Fibroblast of skin of scalp (primary cell): ENCODE data around the gene RPL35. TPM values are rescaled to one million over a fixed set of nuclear protein-coding genes. Genes with fewer than 3 reads are reported as not detected.

ENCODE experiments used
- DNase-seq: peaks from one replicate; pipeline ENCODE4 v3.0.0-alpha.2; 2013
- polyA plus RNA-seq, 2 experiments: library from polyadenylated mRNA; unstranded; fragments of 120-200 nt; gene quantifications; one replicate each; pipeline ENCODE4 v1.2.1, GENCODE V29; 2013; ENCODE audit not compliant: insufficient read length in 2 of 2

The RPL35 gene
- polyA plus RNA-seq (2013, experiment 1 of 2; ENCODE audit: insufficient read length): 1,311 TPM
- 1,139 TPM for polyA plus RNA-seq (2013, experiment 2 of 2; ENCODE audit: insufficient read length)

DNA sequence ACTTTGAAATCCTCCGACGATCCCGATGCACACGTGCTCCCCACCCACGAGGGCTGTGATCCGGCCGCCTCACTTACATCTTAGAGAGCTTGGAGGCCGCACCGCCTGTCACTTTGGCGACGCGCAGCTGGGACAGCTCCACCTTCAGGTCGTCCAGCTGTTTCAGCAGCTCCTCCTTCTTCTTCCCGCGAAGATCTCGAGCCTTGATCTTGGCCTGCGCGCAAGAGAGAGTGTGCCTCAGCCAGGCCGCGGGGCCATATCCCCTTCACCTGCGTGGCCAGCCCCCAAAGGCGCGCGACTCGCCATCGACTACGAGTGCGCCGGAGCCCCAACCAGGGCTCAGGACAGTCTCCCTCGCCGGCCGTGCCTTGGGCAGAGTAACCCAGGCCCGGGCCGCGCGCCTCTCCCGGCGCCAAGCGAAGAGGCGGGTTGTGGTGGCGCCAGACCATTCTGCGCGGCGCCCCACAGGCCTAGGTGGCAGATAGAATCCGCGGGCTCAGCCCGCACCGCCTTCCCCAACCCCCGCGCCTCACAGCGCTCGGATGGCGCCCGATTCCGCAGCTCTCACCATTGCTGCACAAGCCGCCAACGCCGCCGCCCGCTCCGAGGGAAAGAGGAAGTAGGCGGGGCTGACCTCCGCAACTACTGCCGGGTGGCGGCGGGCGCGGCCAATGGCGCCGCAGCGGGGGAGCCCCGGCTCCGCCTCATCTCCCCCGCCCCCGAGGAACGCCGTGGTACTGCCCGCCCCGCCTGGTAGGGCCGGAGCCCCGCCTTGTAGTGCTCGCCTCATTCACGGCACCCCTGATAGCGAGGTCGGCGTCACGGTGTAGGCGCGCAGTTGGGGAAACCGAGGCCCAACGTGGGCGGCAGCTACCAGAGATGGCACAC is at the start of gene RPL35, which contains the start of gene ARPC5L:
Gene RPL35, minus strand, starts transcription at position 616 of the 888 bp plus-strand sequence. Its CDS starts 45 bp downstream, at position 571.
Gene ARPC5L, plus strand, starts transcription at position 789 of the 888 bp plus-strand sequence. CDS start 7,161 bp downstream, outside the sequence.
- DNase-seq: peak; percentile 94

DNA sequence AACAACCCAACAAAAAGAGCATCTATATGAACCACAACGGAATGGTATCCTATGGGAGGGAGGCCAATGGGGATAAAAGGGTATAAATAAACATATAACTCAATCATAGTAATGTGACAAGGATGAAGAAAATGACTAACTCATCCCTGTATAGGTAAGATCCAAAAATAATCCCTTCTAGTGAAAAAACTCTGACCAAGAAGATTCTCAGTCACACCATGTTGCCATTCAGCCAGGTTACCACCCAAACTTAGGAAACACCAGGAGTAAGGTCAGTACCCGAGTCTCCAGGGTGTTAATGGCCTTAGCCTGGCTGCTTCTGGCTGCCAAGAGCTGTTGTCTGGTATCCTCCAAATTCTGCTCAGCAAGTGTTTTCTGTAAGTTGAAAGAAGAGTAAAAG is 46.3 kb upstream of the RPL35 start:
- no peak for DNase-seq

DNA sequence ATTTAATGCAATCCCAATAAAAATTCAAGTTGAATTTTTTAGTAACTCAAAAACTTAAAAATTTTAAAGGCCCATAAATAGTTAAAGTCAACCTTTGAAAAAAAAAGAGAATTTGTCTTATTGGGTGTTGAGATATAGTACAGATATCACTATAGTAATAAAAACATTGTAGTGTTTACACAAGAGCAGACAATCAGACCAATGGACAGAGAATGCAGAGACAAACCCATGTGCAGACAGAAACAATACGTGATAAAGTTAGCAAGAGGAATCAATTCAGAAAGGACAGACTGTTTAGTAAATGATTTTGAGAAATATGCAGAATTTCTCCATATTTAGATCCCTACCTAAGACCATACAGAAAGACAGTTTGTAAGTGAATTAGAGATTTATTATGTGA is 45.2 kb upstream of the RPL35 start:
- DNase-seq: no peak

DNA sequence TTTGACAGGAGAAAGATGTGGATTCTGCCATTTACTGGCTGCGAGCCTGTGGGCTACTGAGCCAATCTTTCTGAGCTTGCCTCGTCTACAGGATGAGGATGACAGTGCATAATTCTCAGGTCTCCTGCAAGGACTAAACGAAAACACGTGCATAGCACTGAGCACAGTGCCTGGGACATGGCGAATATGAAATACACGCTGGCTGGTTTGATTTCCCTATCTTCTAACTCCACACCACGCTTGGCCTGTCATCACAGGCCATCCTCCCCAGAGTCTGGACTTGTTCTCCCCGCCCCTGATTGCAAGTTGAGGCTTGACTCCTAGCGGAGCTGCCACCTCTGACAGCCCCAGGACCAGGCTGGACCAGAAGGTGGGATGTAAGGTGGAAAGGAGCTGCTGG is 38.1 kb upstream of the RPL35 start:
- no peak for DNase-seq

DNA sequence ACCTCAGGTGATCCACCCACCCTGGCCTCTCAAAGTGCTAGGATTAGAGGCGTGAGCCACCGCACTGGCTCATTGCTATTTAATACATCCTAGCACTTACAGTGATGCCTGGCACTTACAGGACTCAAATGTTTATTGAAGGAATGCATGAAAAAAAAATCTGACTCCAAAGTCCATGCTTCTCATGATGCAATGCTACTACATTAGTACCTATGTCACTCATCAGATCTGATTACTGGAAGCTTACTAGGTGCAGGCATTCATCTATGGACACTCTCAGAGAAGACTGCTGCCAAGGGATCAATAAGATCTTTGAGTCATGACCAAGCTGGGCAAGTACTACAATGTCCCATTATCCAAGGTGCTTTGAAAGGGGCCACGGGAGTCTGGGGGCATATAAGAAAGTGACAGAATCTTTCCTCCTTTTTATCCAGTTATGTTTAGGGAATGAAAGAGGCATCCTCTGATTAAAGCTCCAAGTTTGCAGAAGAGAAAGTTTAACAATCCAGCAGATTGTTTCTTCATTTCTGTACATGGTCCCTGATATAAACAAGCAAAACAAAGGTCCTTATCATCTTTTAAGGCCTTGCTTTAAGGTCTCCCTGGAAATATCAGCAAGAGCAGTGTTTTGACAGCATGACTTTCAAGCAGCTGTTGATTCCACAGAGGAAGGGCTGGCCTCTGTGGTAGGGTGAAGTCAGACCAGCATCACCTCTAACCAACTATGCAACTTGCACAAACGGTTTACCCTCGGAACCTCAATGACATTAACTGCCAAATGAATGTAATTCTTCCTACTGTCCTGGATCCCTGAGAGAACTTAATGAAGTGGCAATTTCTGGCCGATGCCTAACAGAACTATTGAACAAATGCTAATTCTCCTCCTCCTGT is 36.1 kb upstream of the RPL35 start:
- DNase-seq: no peak

DNA sequence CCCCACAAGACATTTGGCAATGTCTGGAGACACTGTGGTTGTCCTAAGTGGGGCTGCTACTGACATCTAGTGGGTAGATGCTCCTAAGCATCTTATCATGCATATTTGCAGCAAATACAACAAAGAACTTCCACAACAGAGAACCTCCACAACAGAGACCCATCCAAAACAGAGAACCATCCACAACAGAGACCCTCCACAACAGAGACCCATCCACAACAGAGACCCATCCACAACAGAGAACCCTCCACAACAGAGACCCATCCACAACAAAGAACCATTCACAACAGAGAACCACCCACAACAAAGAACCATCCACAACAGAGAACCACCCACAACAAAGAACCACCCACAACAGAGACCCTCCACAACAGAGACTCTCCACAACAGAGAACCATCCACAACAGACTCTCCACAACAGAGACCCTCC is 33.0 kb upstream of the RPL35 start:
- peak; percentile 49 for DNase-seq

DNA sequence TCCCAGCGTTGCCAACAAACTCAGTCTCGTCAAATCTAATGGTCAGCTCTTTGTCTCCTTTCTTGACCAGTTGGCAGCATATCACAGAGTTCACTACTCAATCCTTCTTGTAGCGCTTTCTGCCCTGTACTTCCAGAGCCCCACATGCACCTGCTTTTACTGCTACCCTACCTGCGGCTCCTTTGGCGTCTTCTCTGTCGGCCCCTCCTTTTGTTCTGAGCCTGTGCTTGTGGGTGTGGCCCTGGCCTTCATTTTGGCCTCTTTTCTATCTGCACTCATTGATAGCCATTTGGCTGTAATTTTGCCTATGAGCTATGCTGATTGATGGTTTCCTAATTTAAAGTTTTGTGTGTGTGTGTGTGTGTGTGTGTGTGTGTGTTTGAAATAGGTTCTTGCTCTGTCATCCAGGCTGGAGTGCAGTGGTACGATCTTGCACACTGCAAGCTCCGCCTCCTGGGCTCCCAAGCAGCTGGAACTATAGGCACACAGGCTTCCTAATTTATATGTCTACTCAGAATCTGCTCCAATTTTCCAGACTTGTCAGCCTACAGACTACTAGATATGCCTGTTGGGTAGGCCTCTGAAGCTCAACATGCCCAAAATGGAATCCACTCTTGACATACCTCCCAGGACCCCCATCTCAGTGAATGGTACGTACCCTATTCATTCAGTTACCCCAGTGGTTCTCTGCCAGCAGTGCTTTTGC is 32.4 kb upstream of the RPL35 start:
- no peak for DNase-seq

DNA sequence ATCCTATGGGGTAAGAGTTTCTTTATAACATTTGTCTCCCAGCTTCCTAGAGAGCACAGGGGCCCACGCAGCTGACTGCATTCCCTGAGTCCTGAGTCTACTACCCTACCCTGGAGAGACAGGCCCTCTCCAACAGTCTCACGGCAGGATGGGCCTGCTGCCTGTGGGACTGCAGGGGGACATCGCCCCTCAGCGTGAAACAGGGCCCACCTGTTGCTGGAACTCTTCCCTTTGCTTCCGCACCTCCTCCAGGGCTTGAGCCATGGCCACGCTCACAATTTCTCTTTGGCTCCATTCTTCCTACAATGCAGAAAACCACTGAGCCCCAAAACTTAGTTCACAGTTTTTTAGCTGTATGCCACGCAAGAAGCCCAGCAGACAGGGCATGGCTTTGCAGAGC is 28.4 kb upstream of the RPL35 start:
- DNase-seq: no peak

DNA sequence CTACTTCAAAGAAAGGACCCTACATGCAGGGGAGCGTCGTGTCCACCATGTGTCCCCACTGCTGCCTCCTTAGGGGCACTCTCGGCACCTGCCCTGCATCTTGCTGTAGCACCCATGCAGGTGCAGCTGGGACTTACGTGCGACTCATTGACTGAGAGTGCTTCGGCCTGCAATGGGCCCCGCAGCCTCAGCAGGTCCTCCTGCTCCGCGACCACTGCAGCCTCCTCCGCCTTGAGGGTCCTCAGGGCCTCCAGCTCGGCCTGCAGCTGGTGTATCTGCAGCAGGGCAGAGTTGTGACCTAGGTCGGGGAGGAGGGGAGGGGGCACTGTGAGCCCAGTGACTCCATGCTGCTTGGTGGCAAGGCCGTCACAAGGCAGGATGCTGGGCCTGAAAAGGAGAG is 27.2 kb upstream of the RPL35 start:
- no peak for DNase-seq

DNA sequence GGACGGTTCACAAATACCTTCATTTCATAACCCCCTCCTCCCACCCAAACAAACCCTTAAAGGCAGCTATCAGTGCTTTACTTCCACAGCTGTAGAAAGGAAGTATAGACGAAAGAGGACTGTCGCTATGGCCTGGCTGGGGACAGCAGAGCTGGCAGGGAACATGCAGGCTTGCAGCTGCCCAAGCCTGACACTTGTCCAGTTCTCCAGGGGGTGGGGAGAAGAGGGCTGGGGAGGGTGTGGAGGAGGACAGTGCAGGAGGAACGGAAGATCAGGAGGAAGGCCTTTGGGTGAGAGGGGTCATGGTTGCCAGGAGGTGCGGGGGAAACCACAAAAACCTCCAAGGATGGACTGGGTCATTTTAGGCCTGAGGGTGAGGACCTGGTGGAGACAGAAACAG is 26.1 kb upstream of the RPL35 start:
- DNase-seq: no peak

DNA sequence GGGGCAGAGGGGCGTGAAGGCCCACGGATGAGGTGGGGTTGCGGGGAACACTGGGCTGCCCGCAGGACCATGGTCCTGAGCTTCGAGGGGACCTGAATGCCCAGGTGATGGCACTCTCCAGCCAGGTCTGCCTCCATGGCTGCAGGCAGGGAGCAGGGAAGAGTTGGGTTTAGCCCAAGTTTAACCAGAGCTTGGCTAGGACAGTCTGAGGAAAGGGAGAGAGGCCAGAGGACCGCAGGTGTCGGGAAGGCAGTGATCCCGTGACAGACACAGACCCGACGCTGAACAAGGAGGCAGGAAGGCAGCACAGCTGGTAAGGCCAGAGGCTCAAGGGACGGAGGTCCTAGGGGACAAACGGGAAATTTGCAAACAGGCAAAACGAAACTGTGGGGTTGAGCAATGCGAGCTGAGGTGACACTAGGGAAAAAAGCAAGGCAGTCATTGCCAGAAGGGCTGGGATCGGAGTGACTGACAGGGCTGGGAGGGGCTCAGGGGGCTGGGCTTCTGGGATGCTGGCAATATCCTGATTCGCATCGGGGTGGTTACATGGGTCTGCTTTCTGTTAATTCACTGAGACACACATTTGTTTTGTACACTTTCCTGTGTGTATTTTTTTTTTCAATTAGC is 25.2 kb upstream of the RPL35 start:
- DNase-seq: no peak

DNA sequence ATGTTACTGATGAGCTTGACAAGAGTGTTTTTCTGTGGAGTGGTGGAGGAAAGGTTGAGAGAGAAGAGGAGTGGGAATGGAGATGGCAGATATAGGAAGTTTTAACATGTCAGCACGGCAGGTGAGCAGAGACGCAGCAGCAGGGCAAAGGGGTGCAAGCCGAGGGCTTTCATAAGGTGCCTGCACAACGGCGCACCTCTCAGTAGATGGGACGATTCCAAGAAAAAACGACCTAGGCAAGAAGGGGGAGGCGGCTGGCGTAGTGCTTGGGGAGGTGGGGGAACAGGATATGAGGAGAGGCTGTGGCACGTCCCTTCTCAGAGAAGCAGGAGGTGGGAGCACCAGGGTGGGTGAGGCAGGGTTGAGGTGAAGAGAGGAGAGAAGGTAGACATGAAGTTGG is 24.7 kb upstream of the RPL35 start:
- DNase-seq: no peak

DNA sequence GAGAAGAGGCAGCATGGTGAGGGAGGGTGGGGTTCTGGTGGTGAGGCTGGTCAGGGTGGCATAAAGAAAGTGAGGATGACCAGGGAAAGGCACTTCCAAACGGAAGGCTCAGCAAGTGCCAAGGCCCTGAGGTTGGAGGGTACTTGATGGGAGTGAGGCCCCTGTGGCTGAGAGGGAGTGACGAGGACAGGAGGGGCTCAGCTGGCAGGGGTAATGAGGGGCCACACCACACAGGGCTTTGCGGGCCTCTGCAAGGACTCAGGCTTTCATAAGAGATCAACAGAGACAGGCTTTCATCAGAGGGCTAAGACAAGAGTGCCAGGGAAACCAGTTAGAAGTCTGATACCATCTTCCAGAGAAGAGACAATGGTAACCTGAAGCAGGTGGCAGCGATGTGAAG is 23.8 kb upstream of the RPL35 start:
- DNase-seq: no peak

DNA sequence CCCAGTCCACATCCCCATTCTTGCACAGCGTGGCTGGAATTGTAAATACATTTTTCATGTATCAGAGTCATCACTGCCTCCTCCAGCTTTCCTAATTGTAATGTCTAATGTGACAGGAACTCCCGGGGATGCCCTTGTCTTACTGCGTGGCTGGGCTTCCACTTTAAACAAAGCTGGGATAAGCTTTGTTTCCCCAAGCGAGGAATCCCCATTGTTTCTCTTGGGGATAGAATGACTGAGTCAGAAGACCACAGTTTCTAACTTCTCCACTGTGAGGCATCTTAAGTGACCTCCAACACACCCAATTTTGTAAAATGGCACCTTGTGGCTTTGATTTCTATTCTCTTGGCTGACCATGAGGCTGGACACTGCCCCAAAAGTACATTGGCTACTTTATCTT is 22.6 kb upstream of the RPL35 start:
- peak; percentile 71 for DNase-seq

DNA sequence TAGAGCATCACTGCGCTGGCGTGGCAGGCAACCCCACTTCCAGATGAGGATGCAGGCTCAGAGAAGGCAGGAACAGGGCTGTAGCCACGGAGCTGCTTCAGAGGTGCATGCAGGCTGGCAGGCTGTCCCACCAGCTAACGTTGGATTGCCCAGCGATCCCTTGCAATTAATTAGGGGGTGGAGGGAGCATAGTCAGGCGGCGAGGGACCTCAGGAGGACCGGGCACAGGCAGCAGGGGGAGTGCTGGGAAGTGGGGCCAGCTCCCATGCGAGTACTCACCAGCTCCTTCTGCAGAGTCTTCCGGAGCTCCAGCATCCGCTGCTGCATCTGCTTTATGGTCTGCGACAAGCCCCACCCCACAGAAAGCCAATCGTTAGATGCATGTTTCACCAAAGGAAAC is 20.5 kb upstream of the RPL35 start:
- DNase-seq: no peak

DNA sequence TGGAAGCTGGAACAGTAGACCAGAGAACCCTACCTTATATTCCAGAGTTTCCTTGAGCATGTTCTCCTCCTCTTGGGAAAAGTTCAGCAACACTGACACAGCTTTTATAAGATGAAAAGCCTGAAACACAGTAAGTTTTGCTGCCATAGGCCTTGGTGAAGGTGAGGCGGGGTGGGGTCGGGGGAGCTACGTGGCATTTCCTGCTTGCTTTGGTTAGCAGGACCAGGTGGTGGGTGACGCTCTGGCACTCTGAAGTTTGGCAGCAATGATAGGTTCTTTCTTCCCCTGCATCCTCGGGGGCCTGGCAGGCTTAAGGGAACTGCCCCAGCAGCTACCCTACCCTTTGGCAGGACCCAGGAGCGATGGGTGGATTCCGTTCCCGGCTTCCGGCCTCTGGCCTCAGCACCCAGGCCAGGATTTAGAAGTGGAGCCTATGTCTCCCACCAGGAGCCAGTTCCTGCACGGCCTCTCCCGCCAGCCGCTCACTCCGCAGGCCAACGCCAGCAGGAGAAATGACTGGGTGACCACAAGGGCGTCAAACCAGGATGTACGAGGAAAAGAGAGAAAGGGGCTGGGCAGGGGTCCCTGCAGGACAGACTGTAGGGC is 19.5 kb upstream of the RPL35 start:
- DNase-seq: no peak

DNA sequence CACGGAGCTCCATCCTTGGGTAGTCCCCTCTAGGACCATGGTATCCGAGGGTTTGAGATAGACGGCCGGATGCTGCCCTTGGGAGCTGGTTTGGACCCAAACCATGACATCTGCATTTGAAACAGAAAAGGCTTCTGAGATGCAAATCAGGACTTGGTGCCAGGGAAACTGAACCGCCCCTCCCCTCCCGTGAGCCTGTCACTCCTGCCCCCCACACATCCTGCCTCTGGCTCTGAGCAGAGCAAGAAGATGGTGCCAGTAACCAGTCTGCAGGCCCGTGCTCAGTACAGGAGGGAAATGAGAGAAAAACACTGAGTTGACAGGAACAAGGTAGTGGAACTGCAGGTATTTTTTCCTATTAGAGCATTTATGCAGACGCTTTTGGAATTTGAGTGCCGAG is 18.7 kb upstream of the RPL35 start:
- no peak for DNase-seq

DNA sequence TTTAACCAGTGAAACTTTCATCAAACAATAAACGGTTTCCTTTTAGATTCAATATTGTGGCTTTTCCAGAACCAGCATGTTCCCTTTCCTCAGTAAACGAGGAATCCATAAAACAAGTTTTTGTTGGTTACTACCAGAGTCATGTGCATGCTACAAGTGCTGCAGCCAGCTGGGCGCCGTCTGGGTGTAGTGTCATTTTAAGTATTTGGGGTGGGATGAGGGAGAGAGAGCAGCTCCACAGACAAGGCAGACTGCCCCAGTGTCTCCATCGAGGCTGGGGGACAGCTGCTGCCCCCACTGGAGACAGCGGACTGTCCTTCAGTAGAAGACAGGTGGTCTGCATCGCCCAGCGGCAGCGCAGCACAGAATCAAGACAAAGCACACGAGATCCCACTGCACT is 17.5 kb upstream of the RPL35 start:
- no peak for DNase-seq

DNA sequence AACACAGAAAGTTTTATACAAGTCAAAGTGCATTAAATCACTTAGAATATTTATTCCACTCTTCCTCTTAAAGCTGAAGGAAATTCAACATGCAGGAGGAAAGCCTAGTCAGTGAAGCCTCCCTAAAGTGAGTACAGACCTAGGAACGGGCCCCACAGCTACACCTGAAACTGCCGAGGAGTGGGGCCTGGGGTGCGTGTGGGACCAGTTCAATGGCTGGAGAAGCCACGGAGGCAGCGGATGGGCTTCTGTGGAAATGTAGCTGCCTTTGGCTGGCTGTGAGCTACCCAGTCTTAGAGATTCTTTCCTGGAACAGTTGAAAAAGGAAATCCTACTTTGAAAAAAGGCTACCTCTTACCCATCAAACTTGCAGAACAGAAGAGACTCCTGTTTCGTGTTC is 16.8 kb upstream of the RPL35 start:
- no peak for DNase-seq

DNA sequence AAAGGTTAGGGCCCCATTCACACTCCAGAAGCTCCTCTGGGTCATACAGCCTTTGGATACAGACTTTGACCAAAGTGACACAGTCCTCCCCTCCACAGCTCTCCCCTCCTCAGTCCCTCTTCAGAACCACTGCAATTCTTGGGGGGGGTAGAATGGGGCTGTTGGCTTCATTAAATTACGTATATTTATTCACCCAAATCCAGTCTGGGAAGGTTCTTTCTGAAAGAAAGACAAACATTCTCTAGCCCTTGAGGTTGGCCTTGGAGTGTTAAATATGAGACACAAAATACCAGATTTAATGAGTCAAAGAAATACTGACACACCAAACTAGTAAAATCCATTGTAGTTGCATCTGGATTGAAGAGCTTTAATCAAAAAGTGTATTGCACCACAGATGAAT is 16.3 kb upstream of the RPL35 start:
- no peak for DNase-seq

DNA sequence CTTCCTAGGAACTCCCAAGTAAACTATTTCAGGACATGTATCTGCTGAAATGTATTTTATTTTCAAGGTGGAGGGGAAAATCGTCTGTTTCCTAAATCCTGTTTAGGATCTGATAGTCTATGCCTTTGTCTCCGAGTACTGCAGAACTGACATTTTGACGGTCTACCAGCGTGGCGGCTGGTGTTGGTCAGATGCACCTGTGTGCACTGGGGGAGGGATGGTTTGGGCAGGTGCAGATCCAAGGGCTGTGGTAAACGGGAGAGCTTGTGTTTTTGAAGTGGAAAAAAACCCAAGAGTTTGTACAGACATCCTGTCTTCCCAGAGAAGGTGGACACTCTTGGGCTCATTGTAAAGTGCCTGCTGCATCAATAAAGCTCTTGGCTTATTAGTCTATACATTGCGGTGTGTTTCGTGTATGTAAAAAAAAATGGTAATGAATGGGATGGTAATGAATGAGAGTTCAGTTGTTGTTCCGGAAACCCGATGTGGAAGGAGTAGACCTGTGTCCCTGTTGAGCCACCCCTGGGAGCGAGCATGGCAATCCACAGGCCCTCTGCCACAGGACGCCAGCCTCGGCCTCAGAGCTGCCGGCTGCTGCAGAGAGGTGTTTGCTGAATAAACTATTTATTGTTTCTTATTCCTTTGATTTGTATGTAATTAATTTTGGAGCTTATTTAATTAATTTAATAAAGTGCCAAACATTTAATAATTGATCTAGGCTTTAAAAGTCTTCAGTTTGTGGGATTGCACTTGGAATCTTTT is 15.4 kb upstream of the RPL35 start:
- DNase-seq: no peak
